Heart left ventricle (tissue), 16 donors: ENCODE results near the gene LYPD6B. TPM values are rescaled to one million over a fixed set of nuclear protein-coding genes. Genes with fewer than 3 reads are reported as not detected.

Experiments used
- ATAC-seq, 4 donors: fragments of 200-7000 bp; cut with Tn5 transposase; one replicate each; pipeline ENCODE4 v1.9.1; 2020 to 2022; ENCODE audit warnings: moderate library complexity in 4 of 4, mild to moderate bottlenecking in 3 of 4, moderate number of reproducible peaks in 1 of 4
- DNase-seq, 5 donors: peaks; one replicate each; pipeline ENCODE4 v3.0.0-alpha.2; 2020
- H3K27ac ChIP-seq, 12 donors: fragments of 200-600 bp; sonication (generic) in 4 of 12; one replicate each; pipeline versions ENCODE4 v1.5.0 to v1.8.0; 2016 to 2022; ENCODE audit warnings: mild to moderate bottlenecking in 2 of 12
- H3K27me3 ChIP-seq, 9 donors: fragments of 200-600 bp; sonication (generic) in 2 of 9; one replicate each; pipeline versions ENCODE4 v1.5.1 to v1.8.0; 2016 to 2022; ENCODE audit warnings: mild to moderate bottlenecking in 3 of 9
- H3K36me3 ChIP-seq, 9 donors: fragments of 200-600 bp; sonication (generic) in 2 of 9; one replicate each; pipeline versions ENCODE4 v1.5.0 to v1.8.0; 2018 to 2022; ENCODE audit warnings: mild to moderate bottlenecking in 2 of 9
- H3K4me1 ChIP-seq, 12 donors: fragments of 200-600 bp; sonication (generic) in 4 of 12; one replicate each; pipeline versions ENCODE4 v1.5.0 to v1.8.0; 2016 to 2022; ENCODE audit warnings: mild to moderate bottlenecking in 3 of 12
- H3K4me3 ChIP-seq, 12 donors: fragments of 200-600 bp; sonication (generic) in 4 of 12; one replicate each; pipeline versions ENCODE4 v1.5.0 to v1.8.0; 2017 to 2022; ENCODE audit warnings: mild to moderate bottlenecking in 9 of 12, moderate library complexity in 4 of 12
- H3K9me3 ChIP-seq, 12 donors: fragments of 200-600 bp; sonication (generic) in 4 of 12; one replicate each; pipeline versions ENCODE4 v1.5.0 to v1.8.0; 2016 to 2022; ENCODE audit warnings: mild to moderate bottlenecking in 1 of 12
- POLR2A ChIP-seq, 2 donors: fragments of 450-650 bp; IDR thresholded peaks; one replicate each; pipeline ENCODE4 v1.6.1; 2017; ENCODE audit warnings: antibody characterized with exemption in 2 of 2, mild to moderate bottlenecking in 2 of 2, moderate library complexity in 2 of 2
- WGBS, 4 donors: extraction: QIAGEN DNeasy Blood & Tissue Kit in 2 of 4; methylation state at CpG; one replicate each; pipeline versions ENCODE4 v1.1.5 to v1.1.7; 2013 to 2018; 5-methylcytosine and 5-hydroxymethylcytosine counted together
- intact Hi-C, 10 donors: fragments of 100-400 bp; cut with DNase I; formaldehyde crosslinking; loops; one replicate each; pipeline versions ENCODE4 v1.11.1 to v1.14.2; 2022
- polyA plus RNA-seq, 2 donors: library from polyadenylated mRNA; stranded (reverse); fragments of 200-250 nt; gene quantifications; one replicate each; pipeline ENCODE4 v1.2.3, GENCODE V29; 2013
- total RNA-seq, 9 donors: library from RNA; depleted of rRNA in 2 of 9; stranded (reverse); fragments of >200 nt in 2 of 9; fragmentation: NEBNext Ultra II Directional in 3 of 9; extraction: Animal tissue kit (Norgen Biotek cat#: 25700) in 3 of 9; gene quantifications; one replicate each; pipeline versions ENCODE4 v1.1.0 to v1.2.4, GENCODE V29; 2016 to 2023
- TF ChIP-seq, protein P1 (sequence below), 12 donors: fragments of 200-600 bp; sonication (generic) in 4 of 12; IDR thresholded peaks; one replicate each; pipeline versions ENCODE4 v1.5.0 to v1.8.0; 2018 to 2022; ENCODE audit warnings: antibody characterized with exemption in 12 of 12, mild to moderate bottlenecking in 5 of 12
- donor health status: ischemic (EF 13 %, LVEDD 7.1; RV severe dilation, severe dysfunction).
- donor health status: healthy with polysubstance abuse.
- donor health status: DM: no; HTN: yes; CAD: no.
- donor health status: DM: no; HTN: no; CAD: no.
- donor health status: ischemic (EF 25% LVEDD 6.9; RV normal size, moderate dysfunction).
- donor health status: ischemic (EF 25% LVEDD 5.7; RV mildly dilated, moderate dysfunction).
- donor health status: healthy.
- donor health status: DM: yes; HTN: yes; CAD: no.
- donor health status: ischemic (EF 35%, LVEDD 5.7; RV mildly dilated, moderate dysfunction).
- donor health status: nonischemic (EF 11% LVEDD 7.7; RV severe dilation, severe dysfunction).
- donor health status: DM: yes; HTN: yes; CAD: no.
- donor health status: PGD.
- donor health status: ischemic (EF 29% LVEDD 5.4; RV normal size, mild dysfunction).
- donor health status: nonischemic (EF 23%, LVEDD 6.1; RV moderate dilation, normal function).

Gene LYPD6B
- total and polyA plus RNA-seq, 11 donors, result not detected

- TF ChIP-seq, protein P1, sequence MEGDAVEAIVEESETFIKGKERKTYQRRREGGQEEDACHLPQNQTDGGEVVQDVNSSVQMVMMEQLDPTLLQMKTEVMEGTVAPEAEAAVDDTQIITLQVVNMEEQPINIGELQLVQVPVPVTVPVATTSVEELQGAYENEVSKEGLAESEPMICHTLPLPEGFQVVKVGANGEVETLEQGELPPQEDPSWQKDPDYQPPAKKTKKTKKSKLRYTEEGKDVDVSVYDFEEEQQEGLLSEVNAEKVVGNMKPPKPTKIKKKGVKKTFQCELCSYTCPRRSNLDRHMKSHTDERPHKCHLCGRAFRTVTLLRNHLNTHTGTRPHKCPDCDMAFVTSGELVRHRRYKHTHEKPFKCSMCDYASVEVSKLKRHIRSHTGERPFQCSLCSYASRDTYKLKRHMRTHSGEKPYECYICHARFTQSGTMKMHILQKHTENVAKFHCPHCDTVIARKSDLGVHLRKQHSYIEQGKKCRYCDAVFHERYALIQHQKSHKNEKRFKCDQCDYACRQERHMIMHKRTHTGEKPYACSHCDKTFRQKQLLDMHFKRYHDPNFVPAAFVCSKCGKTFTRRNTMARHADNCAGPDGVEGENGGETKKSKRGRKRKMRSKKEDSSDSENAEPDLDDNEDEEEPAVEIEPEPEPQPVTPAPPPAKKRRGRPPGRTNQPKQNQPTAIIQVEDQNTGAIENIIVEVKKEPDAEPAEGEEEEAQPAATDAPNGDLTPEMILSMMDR (IDR thresholded peaks at IDR 0.05), result no peak
- TF ChIP-seq POLR2A (IDR thresholded peaks at IDR 0.05), result no peak
- Histone ChIP-seq H3K9me3 (peaks cover 0 to 31% (median 10%) of the 10 kb centered on the region in 12 donors), H3K27me3 (peaks cover 0 to 7% (median 0%) of the 10 kb centered on the region in 9 donors), H3K4me1 (no peaks in the 10 kb centered on the region), H3K36me3 (no peaks in the 10 kb centered on the region), H3K27ac (no peak overlapping the region), H3K4me3 (no peak overlapping the region)
- DNase-seq, result no peak
- no peak for ATAC-seq
- 62 to 77% (median 66%) methylated on average over 6 of the region's 6 CpGs for WGBS, 4 donors
- intact Hi-C loops, result no loop called here
Measured at GRCh38 chr2:149050188-149050587, 11.7 kb downstream of the LYPD6B start.

- 28 to 75% (median 51%) methylated on average over 1 of the region's 1 CpG for WGBS, 4 donors
Measured at GRCh38 chr2:149055751-149056150, 17.3 kb downstream of the LYPD6B start.

GRCh38 chr2:149056541-149057255 lies 18.2 kb downstream of the LYPD6B start:
- no peak for TF ChIP-seq POLR2A (IDR thresholded peaks at IDR 0.05)
- TF ChIP-seq, protein P1 (IDR thresholded peaks at IDR 0.05), result no peak
- Histone ChIP-seq H3K4me3 (no peak overlapping the region), H3K27ac (no peak overlapping the region), H3K4me1 (no peaks in the 10 kb centered on the region), H3K27me3 (peaks cover 0 to 14% (median 0%) of the 10 kb centered on the region in 9 donors), H3K36me3 (no peaks in the 10 kb centered on the region), H3K9me3 (no peaks in the 10 kb centered on the region)
- ATAC-seq (no peak), DNase-seq (no peak)
- WGBS, 4 donors, result 79 to 87% (median 84%) methylated on average over 6 of the region's 6 CpGs
- intact Hi-C loops, result no loop called here

More at GRCh38 chr2:149055751-149056150, 17.3 kb downstream of the LYPD6B start:
- Histone ChIP-seq H3K9me3 (no peaks in the 10 kb centered on the region), H3K27ac (no peak overlapping the region), H3K4me3 (no peak overlapping the region), H3K27me3 (peaks cover 0 to 14% (median 0%) of the 10 kb centered on the region in 9 donors), H3K36me3 (no peaks in the 10 kb centered on the region), H3K4me1 (no peaks in the 10 kb centered on the region)
- ATAC-seq (no peak), DNase-seq (no peak)
- no peak for TF ChIP-seq POLR2A (IDR thresholded peaks at IDR 0.05)
- TF ChIP-seq, protein P1 (IDR thresholded peaks at IDR 0.05), result no peak
- intact Hi-C loops, result no loop called here

- H3K4me3 ChIP-seq, result no peak overlapping the region
Measured at GRCh38 chr2:149057401-149057800, 18.9 kb downstream of the LYPD6B start.

More at GRCh38 chr2:149057401-149057800, 18.9 kb downstream of the LYPD6B start:
- TF ChIP-seq POLR2A (IDR thresholded peaks at IDR 0.05), result no peak
- TF ChIP-seq, protein P1 (IDR thresholded peaks at IDR 0.05), result no peak
- H3K36me3 ChIP-seq, result no peaks in the 10 kb centered on the region
- WGBS, 4 donors, result 50 to 67% (median 53%) methylated on average over 5 of the region's 5 CpGs
- DNase-seq (no peak), ATAC-seq (no peak)
- no peaks in the 10 kb centered on the region for H3K4me1 ChIP-seq
- no peak overlapping the region for H3K27ac ChIP-seq
- peaks cover 0 to 11% (median 0%) of the 10 kb centered on the region in 9 donors for H3K27me3 ChIP-seq
- intact Hi-C loops, result no loop called here
- no peaks in the 10 kb centered on the region for H3K9me3 ChIP-seq
